ENCODE data around the gene HMX1.

DNA sequence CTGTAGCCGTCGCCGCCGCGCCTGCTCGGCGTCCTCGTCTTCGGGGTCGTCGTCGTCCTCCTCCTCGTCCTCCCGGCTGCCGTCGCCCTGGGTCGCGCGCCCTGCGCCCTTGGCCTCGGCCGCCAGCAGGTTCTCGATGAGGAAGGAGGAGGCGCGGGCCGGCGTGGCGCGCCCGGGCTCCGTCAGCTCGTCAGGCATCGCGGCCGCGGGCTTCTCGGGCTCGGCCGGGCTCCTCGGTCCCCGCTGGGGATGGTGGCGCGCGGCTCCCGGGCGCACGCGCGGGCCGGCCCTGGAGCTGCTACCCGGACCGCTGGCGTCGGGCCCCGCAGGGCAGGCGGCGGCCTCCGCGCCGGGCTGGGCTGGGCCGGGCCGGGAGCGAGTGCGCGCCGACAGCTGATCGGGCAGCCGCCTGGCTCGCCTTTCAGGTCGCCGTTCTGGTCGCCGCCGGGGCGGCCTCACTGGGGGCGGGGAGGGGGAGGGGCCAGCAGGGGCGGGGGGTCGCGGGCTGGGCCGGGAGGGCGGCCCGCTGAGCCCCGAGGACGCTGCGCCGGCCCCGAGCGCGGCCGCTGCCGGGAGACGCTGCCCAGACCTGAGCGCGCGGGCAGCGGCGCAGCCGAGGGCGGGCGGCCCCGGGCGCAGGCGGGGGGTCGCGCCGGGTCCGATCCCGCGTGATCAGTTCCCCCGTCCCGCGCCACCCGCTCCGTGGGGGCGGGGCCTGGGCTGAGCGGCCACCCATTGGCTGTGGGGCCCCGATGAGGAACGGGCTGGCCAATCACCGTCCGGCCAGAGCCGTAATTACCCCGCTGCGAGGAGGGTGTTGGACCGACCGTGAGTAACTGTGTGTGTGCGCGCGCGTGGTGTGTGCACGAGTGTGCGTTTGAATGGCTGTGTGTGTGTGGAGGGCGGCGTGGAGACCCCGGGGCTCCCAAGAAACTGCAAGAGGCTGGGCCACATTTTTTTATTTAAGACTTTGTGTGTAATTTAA is at the start of gene HMX1:
- no peak for TF ChIP-seq EZH2 (IDR thresholded peaks at IDR 0.05; ENCODE audit: borderline replicate concordance)
- TF ChIP-seq, protein P1, sequence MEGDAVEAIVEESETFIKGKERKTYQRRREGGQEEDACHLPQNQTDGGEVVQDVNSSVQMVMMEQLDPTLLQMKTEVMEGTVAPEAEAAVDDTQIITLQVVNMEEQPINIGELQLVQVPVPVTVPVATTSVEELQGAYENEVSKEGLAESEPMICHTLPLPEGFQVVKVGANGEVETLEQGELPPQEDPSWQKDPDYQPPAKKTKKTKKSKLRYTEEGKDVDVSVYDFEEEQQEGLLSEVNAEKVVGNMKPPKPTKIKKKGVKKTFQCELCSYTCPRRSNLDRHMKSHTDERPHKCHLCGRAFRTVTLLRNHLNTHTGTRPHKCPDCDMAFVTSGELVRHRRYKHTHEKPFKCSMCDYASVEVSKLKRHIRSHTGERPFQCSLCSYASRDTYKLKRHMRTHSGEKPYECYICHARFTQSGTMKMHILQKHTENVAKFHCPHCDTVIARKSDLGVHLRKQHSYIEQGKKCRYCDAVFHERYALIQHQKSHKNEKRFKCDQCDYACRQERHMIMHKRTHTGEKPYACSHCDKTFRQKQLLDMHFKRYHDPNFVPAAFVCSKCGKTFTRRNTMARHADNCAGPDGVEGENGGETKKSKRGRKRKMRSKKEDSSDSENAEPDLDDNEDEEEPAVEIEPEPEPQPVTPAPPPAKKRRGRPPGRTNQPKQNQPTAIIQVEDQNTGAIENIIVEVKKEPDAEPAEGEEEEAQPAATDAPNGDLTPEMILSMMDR (IDR thresholded peaks at IDR 0.05; ENCODE audit: poor library complexity), result no peak

All from hepatocyte (in vitro differentiated cells).